HEK293 (cell line): Measurements from ENCODE around the gene PDE6C.

Experiments used
- CTCF ChIA-PET: fragments of 350-600 bp; formaldehyde crosslinking; extraction: SDS; loops from one replicate; lab custom pipeline; 2021; ENCODE audit warnings: antibody characterized with exemption; lab: Yijun Ruan, JAX
- POLR2A ChIA-PET: fragments of 300-600 bp; formaldehyde crosslinking; extraction: SDS; loops from one replicate; lab custom pipeline; 2020; ENCODE audit warnings: antibody characterized with exemption, inconsistent platforms; lab: Yijun Ruan, JAX
- H3K27ac ChIP-seq: fragments of 200-500 bp; sonication (Bioruptor generic); 2 replicates; pipeline ENCODE4 v1.5.1; 2014; ENCODE audit warnings: low read depth, low read length, control low read depth, inconsistent platforms; ENCODE audit errors: extremely low read depth
- H3K36me3 ChIP-seq, 2 experiments: fragments of 200-500 bp in 1 of 2; sonication (Bioruptor generic) in 1 of 2; 1 replicate in 1 of 2; 2 replicates in 1 of 2; pipeline ENCODE4 v1.5.1; 2014 to 2017; ENCODE audit warnings: inconsistent platforms in 2 of 2, low read length in 2 of 2; ENCODE audit not compliant: control insufficient read depth in 2 of 2, insufficient read depth in 1 of 2
- H3K4me1 ChIP-seq: fragments of 200-500 bp; sonication (Bioruptor generic); 2 replicates; pipeline ENCODE4 v1.5.1; 2014; ENCODE audit warnings: mild to moderate bottlenecking, low read length, inconsistent platforms; ENCODE audit not compliant: control insufficient read depth, insufficient read depth
- H3K4me3 ChIP-seq: 2 replicates; pipeline ENCODE4 v1.5.1; 2011; ENCODE audit warnings: low read depth, mild to moderate bottlenecking, control low read depth, low read length, moderate library complexity
- H3K9me3 ChIP-seq: fragments of 200-500 bp; sonication (Bioruptor generic); 2 replicates; pipeline ENCODE4 v1.5.1; 2014; ENCODE audit warnings: low read depth, low read length, inconsistent platforms; ENCODE audit not compliant: control insufficient read depth, insufficient read depth
- EGR2 ChIP-seq: fragments of 450-650 bp; formaldehyde crosslinking; IDR thresholded peaks from 2 replicates; pipeline ENCODE4 v1.5.1; 2016; ENCODE audit warnings: low read depth, missing biosample characterization, missing genetic modification characterization
- IKZF3 ChIP-seq: fragments of 450-650 bp; IDR thresholded peaks from 2 replicates; pipeline ENCODE4 v1.5.0; 2018; ENCODE audit warnings: missing biosample characterization, mild to moderate bottlenecking, missing genetic modification characterization, moderate library complexity
- MYNN ChIP-seq: fragments of 450-650 bp; formaldehyde crosslinking; IDR thresholded peaks from 2 replicates; pipeline ENCODE4 v1.5.1; 2016; ENCODE audit warnings: missing biosample characterization, missing genetic modification characterization, borderline replicate concordance
- SCRT2 ChIP-seq: fragments of 450-650 bp; formaldehyde crosslinking; IDR thresholded peaks from 2 replicates; pipeline ENCODE4 v1.5.1; 2016; ENCODE audit warnings: missing biosample characterization, missing genetic modification characterization
- ZBTB10 ChIP-seq: fragments of 450-650 bp; formaldehyde crosslinking; IDR thresholded peaks from 2 replicates; pipeline ENCODE4 v1.5.1; 2016; ENCODE audit warnings: missing biosample characterization, missing genetic modification characterization
- ZBTB17 ChIP-seq: fragments of 450-650 bp; formaldehyde crosslinking; IDR thresholded peaks from 2 replicates; pipeline ENCODE4 v1.5.1; 2016; ENCODE audit warnings: missing biosample characterization, missing genetic modification characterization
- ZFHX2 ChIP-seq: fragments of 450-650 bp; formaldehyde crosslinking; conservative IDR thresholded peaks from 2 replicates; pipeline ENCODE4 v1.5.1; 2016; ENCODE audit warnings: missing biosample characterization, missing genetic modification characterization
- ZFP69B ChIP-seq: fragments of 450-650 bp; formaldehyde crosslinking; IDR thresholded peaks from 2 replicates; pipeline ENCODE4 v1.5.1; 2016; ENCODE audit warnings: missing biosample characterization, missing genetic modification characterization
- ZNF211 ChIP-seq: fragments of 450-650 bp; formaldehyde crosslinking; IDR thresholded peaks from 2 replicates; pipeline ENCODE4 v1.5.1; 2016; ENCODE audit warnings: low read depth, missing biosample characterization, missing genetic modification characterization
- ZNF266 ChIP-seq: fragments of 450-650 bp; formaldehyde crosslinking; IDR thresholded peaks from 2 replicates; pipeline ENCODE4 v1.5.1; 2016; ENCODE audit warnings: missing biosample characterization, missing genetic modification characterization, low read depth
- ZNF548 ChIP-seq: fragments of 450-650 bp; formaldehyde crosslinking; IDR thresholded peaks from 2 replicates; pipeline ENCODE4 v1.5.1; 2016; ENCODE audit warnings: missing biosample characterization, missing genetic modification characterization
- ZNF670 ChIP-seq: fragments of 450-650 bp; formaldehyde crosslinking; IDR thresholded peaks from 2 replicates; pipeline ENCODE4 v1.5.1; 2016; ENCODE audit warnings: missing biosample characterization, missing genetic modification characterization, low read depth
- ZNF76 ChIP-seq: fragments of 450-650 bp; formaldehyde crosslinking; IDR thresholded peaks from 2 replicates; pipeline ENCODE4; 2016; ENCODE audit warnings: low read depth, missing biosample characterization, missing genetic modification characterization, borderline replicate concordance
- ZNF791 ChIP-seq: fragments of 450-650 bp; formaldehyde crosslinking; IDR thresholded peaks from 2 replicates; pipeline ENCODE4 v1.5.1; 2016; ENCODE audit warnings: missing biosample characterization, missing genetic modification characterization
- ZNF843 ChIP-seq: fragments of 450-650 bp; formaldehyde crosslinking; IDR thresholded peaks from 2 replicates; pipeline ENCODE4 v1.5.1; 2016; ENCODE audit warnings: missing biosample characterization, missing genetic modification characterization
- TF ChIP-seq, protein P1 (sequence below): fragments of 450-650 bp; formaldehyde crosslinking; IDR thresholded peaks from 2 replicates; pipeline ENCODE4 v1.5.1; 2016; ENCODE audit warnings: missing biosample characterization, missing genetic modification characterization
- TF ChIP-seq, protein P2 (sequence below): fragments of 450-650 bp; formaldehyde crosslinking; IDR thresholded peaks from 2 replicates; pipeline ENCODE4 v1.5.1; 2016; ENCODE audit warnings: missing biosample characterization, missing genetic modification characterization, borderline replicate concordance
- TF ChIP-seq, protein P3 (sequence below): fragments of 450-650 bp; formaldehyde crosslinking; IDR thresholded peaks from 2 replicates; pipeline ENCODE4 v1.5.1; 2017; ENCODE audit warnings: missing biosample characterization, missing genetic modification characterization

Gene PDE6C

DNA sequence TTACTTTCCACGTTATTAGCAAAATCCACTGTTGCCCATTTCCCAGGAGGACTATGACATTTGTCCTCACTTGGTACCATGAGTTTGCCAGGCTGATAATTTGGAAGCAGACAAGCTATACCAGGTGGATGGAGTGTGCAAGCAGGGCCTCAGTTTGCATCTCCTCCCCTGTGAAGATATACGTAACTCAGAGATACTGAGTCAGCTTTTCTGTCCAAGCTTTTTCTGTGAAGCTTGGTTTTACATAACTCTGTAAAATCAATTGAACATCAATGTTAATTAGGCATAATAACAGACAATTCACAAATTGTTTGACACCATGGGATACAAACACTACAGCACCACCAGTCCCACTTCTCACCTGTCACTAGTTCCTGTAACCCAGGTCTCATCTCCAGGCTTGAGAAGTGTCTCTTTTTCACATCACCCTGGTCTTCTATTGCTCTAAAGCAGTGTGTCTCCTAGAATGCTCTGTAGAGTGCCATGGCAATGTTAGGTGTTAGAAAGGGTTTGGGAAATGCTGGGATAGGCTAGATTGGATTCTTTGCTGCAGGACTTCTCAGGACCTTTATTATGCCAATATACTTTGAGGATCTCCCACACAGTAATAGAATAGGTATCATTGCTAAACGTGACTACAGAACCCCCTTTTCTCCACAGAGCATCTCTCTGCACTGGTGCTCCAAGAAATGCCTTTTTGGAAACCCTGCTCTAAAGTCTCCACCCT, 32.2 kb upstream of the PDE6C start (continued):
- TF ChIP-seq, protein P1, sequence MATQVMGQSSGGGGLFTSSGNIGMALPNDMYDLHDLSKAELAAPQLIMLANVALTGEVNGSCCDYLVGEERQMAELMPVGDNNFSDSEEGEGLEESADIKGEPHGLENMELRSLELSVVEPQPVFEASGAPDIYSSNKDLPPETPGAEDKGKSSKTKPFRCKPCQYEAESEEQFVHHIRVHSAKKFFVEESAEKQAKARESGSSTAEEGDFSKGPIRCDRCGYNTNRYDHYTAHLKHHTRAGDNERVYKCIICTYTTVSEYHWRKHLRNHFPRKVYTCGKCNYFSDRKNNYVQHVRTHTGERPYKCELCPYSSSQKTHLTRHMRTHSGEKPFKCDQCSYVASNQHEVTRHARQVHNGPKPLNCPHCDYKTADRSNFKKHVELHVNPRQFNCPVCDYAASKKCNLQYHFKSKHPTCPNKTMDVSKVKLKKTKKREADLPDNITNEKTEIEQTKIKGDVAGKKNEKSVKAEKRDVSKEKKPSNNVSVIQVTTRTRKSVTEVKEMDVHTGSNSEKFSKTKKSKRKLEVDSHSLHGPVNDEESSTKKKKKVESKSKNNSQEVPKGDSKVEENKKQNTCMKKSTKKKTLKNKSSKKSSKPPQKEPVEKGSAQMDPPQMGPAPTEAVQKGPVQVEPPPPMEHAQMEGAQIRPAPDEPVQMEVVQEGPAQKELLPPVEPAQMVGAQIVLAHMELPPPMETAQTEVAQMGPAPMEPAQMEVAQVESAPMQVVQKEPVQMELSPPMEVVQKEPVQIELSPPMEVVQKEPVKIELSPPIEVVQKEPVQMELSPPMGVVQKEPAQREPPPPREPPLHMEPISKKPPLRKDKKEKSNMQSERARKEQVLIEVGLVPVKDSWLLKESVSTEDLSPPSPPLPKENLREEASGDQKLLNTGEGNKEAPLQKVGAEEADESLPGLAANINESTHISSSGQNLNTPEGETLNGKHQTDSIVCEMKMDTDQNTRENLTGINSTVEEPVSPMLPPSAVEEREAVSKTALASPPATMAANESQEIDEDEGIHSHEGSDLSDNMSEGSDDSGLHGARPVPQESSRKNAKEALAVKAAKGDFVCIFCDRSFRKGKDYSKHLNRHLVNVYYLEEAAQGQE (tag by site-specific recombination) = no peak
- TF ChIP-seq ZBTB10 (no peak), ZNF791 (tag by site-specific recombination) (no peak), ZNF211 (tag by site-specific recombination) (no peak), ZBTB17 (no peak), ZNF670 (tag by site-specific recombination) (no peak), ZNF76 (no peak), ZNF266 (no peak)
- TF ChIP-seq, protein P2, sequence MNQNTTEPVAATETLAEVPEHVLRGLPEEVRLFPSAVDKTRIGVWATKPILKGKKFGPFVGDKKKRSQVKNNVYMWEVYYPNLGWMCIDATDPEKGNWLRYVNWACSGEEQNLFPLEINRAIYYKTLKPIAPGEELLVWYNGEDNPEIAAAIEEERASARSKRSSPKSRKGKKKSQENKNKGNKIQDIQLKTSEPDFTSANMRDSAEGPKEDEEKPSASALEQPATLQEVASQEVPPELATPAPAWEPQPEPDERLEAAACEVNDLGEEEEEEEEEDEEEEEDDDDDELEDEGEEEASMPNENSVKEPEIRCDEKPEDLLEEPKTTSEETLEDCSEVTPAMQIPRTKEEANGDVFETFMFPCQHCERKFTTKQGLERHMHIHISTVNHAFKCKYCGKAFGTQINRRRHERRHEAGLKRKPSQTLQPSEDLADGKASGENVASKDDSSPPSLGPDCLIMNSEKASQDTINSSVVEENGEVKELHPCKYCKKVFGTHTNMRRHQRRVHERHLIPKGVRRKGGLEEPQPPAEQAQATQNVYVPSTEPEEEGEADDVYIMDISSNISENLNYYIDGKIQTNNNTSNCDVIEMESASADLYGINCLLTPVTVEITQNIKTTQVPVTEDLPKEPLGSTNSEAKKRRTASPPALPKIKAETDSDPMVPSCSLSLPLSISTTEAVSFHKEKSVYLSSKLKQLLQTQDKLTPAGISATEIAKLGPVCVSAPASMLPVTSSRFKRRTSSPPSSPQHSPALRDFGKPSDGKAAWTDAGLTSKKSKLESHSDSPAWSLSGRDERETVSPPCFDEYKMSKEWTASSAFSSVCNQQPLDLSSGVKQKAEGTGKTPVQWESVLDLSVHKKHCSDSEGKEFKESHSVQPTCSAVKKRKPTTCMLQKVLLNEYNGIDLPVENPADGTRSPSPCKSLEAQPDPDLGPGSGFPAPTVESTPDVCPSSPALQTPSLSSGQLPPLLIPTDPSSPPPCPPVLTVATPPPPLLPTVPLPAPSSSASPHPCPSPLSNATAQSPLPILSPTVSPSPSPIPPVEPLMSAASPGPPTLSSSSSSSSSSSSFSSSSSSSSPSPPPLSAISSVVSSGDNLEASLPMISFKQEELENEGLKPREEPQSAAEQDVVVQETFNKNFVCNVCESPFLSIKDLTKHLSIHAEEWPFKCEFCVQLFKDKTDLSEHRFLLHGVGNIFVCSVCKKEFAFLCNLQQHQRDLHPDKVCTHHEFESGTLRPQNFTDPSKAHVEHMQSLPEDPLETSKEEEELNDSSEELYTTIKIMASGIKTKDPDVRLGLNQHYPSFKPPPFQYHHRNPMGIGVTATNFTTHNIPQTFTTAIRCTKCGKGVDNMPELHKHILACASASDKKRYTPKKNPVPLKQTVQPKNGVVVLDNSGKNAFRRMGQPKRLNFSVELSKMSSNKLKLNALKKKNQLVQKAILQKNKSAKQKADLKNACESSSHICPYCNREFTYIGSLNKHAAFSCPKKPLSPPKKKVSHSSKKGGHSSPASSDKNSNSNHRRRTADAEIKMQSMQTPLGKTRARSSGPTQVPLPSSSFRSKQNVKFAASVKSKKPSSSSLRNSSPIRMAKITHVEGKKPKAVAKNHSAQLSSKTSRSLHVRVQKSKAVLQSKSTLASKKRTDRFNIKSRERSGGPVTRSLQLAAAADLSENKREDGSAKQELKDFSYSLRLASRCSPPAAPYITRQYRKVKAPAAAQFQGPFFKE (tag by site-specific recombination) = no peak
- TF ChIP-seq, protein P3, sequence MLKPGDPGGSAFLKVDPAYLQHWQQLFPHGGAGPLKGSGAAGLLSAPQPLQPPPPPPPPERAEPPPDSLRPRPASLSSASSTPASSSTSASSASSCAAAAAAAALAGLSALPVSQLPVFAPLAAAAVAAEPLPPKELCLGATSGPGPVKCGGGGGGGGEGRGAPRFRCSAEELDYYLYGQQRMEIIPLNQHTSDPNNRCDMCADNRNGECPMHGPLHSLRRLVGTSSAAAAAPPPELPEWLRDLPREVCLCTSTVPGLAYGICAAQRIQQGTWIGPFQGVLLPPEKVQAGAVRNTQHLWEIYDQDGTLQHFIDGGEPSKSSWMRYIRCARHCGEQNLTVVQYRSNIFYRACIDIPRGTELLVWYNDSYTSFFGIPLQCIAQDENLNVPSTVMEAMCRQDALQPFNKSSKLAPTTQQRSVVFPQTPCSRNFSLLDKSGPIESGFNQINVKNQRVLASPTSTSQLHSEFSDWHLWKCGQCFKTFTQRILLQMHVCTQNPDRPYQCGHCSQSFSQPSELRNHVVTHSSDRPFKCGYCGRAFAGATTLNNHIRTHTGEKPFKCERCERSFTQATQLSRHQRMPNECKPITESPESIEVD (tag by site-specific recombination) = no peak

GRCh38 chr10:93580828-93581227, 31.5 kb upstream of the PDE6C start:
- no peak overlapping the region for H3K4me3 ChIP-seq
- POLR2A ChIA-PET = no interaction called here
- no peaks in the 10 kb centered on the region for H3K4me1 ChIP-seq
- TF ChIP-seq ZNF548 (tag by site-specific recombination) (no peak), IKZF3 (tag by site-specific recombination) (no peak), ZFP69B (tag by site-specific recombination) (no peak), SCRT2 (peak; percentile 58; the same call in 1 of the 2 replicates), ZNF843 (tag by site-specific recombination) (no peak), MYNN (tag by site-specific recombination) (peak; percentile 83), EGR2 (tag by site-specific recombination) (peak; percentile 36; the same call in 1 of the 2 replicates), ZFHX2 (tag by site-specific recombination) (peak; percentile 32; the same call in 1 of the 2 replicates)
- CTCF ChIA-PET = no interaction called here
- H3K36me3 ChIP-seq = no peaks in the 10 kb centered on the region
- no peaks in the 10 kb centered on the region for H3K9me3 ChIP-seq
- no peak overlapping the region for H3K27ac ChIP-seq
